HEK293T (cell line): ENCODE results near the gene CEP78.

Source experiments
- FOXA1 ChIP-seq: fragments of 450-650 bp; IDR thresholded peaks from 2 replicates; pipeline ENCODE4 v1.6.1; 2016; ENCODE audit warnings: mild to moderate bottlenecking
- HDGF ChIP-seq: fragments of 450-650 bp; IDR thresholded peaks from 2 replicates; pipeline ENCODE4 v1.6.1; 2017; ENCODE audit warnings: antibody characterized with exemption, borderline replicate concordance
- L3MBTL2 ChIP-seq: fragments of 450-650 bp; conservative IDR thresholded peaks from 2 replicates; pipeline ENCODE4 v1.6.1; 2016; ENCODE audit warnings: mild to moderate bottlenecking
- NFRKB ChIP-seq: fragments of 450-650 bp; IDR thresholded peaks from 2 replicates; pipeline ENCODE4 v1.6.1; 2016; ENCODE audit warnings: mild to moderate bottlenecking, moderate library complexity
- PKNOX1 ChIP-seq: fragments of 450-650 bp; IDR thresholded peaks from 2 replicates; pipeline ENCODE4 v1.6.1; 2016
- SP1 ChIP-seq: fragments of 450-650 bp; IDR thresholded peaks from 2 replicates; pipeline ENCODE4 v1.6.1; 2017
- TARDBP ChIP-seq: fragments of 450-650 bp; IDR thresholded peaks from 2 replicates; pipeline ENCODE4 v1.6.1; 2016

- no peak for TF ChIP-seq L3MBTL2
- TF ChIP-seq FOXA1 = no peak
- TF ChIP-seq NFRKB = no peak
- no peak for TF ChIP-seq TARDBP
- TF ChIP-seq HDGF = no peak
- no peak for TF ChIP-seq PKNOX1
- TF ChIP-seq SP1 = no peak
Observed at GRCh38 chr9:78320030-78320693, 84.3 kb downstream of the CEP78 start.
